ENCODE results near the gene CLDN14.
A peak's percentile ranks its signal among the peaks of the same experiment; 100 is the strongest.

CLDN14 gene

DNA sequence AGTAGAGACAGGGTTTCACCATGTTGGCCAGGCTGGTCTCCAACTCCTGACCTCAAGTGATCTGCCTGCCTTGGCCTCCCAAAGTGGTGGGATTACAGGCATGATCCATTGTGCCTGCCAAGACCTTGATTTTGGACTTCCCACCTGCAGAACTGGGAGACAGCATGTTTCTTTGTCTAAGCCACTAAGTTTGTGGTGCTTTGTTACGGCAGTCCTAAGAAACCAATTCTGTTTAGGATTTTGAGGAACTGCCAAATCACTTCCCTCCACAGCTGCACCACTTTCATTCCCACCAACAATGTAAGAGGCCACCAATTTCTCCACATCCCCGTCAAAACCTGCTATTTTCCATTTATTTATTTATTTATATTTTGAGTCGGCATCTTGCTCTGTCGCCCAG is 48.7 kb downstream of the CLDN14 start:
- TF ChIP-seq, protein P1, sequence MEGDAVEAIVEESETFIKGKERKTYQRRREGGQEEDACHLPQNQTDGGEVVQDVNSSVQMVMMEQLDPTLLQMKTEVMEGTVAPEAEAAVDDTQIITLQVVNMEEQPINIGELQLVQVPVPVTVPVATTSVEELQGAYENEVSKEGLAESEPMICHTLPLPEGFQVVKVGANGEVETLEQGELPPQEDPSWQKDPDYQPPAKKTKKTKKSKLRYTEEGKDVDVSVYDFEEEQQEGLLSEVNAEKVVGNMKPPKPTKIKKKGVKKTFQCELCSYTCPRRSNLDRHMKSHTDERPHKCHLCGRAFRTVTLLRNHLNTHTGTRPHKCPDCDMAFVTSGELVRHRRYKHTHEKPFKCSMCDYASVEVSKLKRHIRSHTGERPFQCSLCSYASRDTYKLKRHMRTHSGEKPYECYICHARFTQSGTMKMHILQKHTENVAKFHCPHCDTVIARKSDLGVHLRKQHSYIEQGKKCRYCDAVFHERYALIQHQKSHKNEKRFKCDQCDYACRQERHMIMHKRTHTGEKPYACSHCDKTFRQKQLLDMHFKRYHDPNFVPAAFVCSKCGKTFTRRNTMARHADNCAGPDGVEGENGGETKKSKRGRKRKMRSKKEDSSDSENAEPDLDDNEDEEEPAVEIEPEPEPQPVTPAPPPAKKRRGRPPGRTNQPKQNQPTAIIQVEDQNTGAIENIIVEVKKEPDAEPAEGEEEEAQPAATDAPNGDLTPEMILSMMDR (IDR thresholded peaks at IDR 0.05; ENCODE audit: low read depth, low read length, missing control alignments): no peak
- no peak overlapping the region for H3K4me3 ChIP-seq (replicated peaks; ENCODE audit: low read depth, low read length)
- DNase-seq (ENCODE audit: extremely low read depth, low read depth): no peak

DNA sequence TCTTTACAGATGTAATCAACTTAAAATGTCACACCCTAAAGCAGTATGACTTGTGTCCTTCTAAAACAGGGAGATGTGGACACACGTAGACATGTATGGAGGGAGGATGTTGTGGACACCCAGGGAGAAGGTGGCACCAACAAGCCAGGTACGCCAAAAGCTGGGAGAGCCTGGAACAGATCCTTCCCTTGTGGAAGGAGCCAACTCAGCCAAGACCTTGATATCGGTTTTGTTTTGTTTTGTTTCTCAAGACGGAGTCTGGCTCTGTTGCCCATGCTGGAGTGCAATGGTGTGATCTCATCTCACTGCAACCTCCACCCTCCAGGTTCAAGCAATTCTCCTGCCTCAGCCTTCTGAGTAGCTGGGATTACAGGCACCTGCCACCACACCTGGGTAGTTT is 49.1 kb downstream of the CLDN14 start:
- no peak overlapping the region for H3K4me3 ChIP-seq (replicated peaks; ENCODE audit: low read depth, low read length)
- TF ChIP-seq, protein P1 (IDR thresholded peaks at IDR 0.05; ENCODE audit: low read depth, low read length, missing control alignments): no peak
- no peak for DNase-seq (ENCODE audit: extremely low read depth, low read depth)

DNA sequence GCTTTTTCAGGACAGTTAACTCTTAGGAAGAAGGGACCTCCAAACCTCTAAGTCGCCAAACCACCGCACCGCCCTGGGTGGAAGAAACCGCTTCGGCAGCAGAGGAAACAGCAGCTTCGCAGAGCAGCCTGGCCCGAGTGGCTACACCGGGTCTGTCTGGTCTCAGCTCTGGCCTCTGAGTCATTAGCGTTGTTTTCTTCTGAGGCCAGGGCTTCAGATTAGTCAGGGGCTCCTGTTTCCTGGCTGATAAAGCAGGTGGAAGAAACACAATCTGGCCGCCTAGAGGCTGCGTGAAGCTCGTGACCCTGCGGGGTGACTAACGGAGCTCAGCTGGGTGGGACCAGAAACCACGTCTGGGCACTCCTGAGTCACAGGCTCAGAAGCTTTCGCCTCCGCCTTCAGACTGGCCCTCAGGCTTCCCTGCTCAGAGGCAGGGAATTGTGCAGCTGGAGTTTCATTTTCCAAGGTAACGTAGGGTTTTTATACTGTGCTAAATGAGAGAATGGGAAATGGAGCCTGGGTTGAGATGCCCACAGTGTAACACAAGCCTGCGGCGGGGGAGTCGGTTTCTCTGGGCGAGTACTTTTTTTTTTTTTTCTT is 49.9 kb downstream of the CLDN14 start:
- DNase-seq (ENCODE audit: extremely low read depth, low read depth): peak; percentile 97
- TF ChIP-seq, protein P1 (IDR thresholded peaks at IDR 0.05; ENCODE audit: low read depth, low read length, missing control alignments): no peak
- H3K4me3 ChIP-seq (replicated peaks; ENCODE audit: low read depth, low read length): 0 out of 2 replicates have a peak overlapping the region, but pooled peaks have one; percentile 11

DNA sequence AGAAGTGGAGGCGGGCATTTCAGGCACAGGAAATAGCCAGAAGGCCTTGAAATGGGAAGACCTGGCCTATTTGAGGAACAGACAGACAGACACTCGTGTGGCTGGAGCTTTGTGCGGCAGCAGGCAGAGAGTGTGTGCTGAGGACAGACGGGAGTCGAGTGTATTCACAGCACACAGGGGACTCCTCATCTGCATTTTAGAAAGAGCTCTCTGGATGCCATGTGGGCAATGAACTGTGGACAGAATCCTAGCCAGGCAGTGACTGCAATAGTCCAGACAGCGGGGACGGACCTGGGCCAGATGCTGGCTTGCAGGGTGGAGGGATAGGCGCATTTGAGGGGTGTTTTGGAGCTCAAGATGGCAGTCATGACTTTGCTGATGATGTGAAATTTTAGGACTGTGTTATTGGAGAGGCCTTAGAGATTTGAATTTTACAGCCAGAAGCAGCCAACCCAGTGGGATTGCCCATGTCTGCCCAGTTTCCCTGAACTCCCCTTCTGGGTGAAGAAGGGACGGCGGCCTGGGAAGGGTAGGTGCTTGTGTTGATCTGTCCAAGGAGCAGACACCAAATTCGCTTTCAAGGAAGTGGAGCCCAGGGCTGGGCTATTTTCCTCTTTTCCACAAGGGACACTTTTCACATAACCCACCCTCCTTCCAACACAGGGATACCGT is 51.0 kb downstream of the CLDN14 start:
- no peak for DNase-seq (ENCODE audit: extremely low read depth, low read depth)
- no peak overlapping the region for H3K4me3 ChIP-seq (replicated peaks; ENCODE audit: low read depth, low read length)
- TF ChIP-seq, protein P1 (IDR thresholded peaks at IDR 0.05; ENCODE audit: low read depth, low read length, missing control alignments): no peak

DNA sequence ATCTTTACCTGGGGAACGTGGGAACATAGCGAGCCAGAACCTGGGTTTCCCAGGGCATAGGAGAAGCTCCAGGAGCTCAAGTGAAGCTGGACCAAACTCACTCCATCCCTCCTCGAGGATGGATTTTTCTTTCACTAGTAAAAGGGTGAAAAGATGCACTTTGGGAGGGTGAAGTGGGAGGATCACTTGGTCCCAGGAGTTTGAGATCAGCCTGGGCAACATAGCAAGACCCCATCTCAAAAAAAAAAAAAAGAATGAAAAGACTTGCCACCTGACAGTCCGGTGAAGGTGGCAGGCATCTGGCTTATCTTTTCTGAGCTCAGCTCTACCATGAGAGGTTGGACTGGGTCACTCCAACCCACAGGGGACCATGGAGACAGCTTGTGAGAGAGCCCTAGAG is 52.4 kb downstream of the CLDN14 start:
- DNase-seq (ENCODE audit: extremely low read depth, low read depth): no peak
- TF ChIP-seq, protein P1 (IDR thresholded peaks at IDR 0.05; ENCODE audit: low read depth, low read length, missing control alignments): no peak
- no peak overlapping the region for H3K4me3 ChIP-seq (replicated peaks; ENCODE audit: low read depth, low read length)

DNA sequence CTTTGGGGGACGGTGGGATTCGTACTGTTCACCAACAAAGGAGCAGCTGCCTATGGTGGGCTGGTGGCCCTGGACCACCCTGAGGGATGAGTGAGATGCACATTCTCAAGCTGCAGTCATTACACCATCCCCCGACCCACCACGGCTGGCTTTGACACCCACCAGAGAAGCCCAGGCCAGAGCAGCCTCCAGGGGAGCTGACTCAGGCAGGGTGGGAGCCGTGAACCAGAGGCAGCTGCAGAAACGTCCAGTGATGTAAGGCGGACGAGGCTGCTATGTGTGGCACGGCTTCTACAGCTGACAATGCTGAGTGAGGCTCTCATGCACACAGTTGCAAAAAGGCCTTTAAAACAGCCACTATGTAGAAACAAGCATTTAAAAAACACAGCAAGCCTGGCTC is 54.6 kb downstream of the CLDN14 start:
- no peak overlapping the region for H3K4me3 ChIP-seq (replicated peaks; ENCODE audit: low read depth, low read length)
- TF ChIP-seq, protein P1 (IDR thresholded peaks at IDR 0.05; ENCODE audit: low read depth, low read length, missing control alignments): no peak
- no peak for DNase-seq (ENCODE audit: extremely low read depth, low read depth)

All from HFF-Myc (cell line).